Activated CD4-positive, CD25-positive, alpha-beta regulatory T cell treated with anti-CD3 and anti-CD28 coated beads, Interleukin-2, amount 50 U/mL, for 72 hours (primary cell): ENCODE data around the gene HRG.

Experiments used
- DNase-seq: peaks from one replicate; pipeline ENCODE4 v3.0.0; 2021

HRG gene

DNA sequence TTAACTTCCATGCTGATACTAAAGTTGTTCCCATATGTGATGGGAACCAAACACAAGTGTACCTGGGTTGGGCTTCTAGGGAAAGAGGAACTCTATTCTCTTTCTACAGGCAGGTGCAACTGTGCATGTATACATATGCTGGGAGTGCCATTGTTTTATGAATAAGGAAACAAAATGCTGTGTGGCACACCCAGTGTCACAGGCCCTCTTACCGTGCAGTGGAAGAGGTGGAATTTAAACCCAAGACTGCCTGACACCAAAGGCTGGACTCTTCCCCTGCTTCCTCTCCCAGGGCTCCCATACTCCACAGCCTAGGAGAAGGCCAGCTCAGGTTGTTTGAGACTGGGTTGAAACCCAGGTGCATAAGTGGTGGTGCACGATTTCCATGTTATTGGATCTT lies 27.6 kb upstream of the HRG start:
- DNase-seq: no peak

- DNase-seq: no peak
Observed at GRCh38 chr3:186639778-186640472, 25.9 kb upstream of the HRG start, which contains the start of gene FETUB. Gene FETUB, plus strand, starts transcription at chr3:186640399. Its CDS starts 62 bp downstream, at chr3:186640461.

GRCh38 chr3:186640473-186640818 lies 25.4 kb upstream of the HRG start:
- no peak for DNase-seq

DNA sequence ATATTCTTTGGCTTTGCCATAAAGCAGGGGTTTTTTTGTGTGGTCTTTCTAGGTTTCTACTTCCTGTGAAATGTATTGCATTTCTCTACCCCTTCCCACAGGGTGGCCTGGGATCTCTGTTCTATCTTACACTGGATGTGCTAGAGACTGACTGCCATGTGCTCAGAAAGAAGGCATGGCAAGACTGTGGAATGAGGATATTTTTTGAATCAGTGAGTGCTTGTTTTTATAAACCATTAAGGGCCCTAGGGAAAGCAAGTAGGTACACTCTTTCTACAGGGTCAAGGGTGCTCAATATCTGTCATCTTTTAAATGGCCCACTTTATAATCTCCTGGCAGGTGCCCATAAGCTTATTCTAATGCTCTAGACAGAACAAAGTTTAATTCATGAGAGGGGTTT lies 24.9 kb upstream of the HRG start:
- DNase-seq: no peak

- DNase-seq: no peak
Observed at GRCh38 chr3:186642014-186642413, 23.8 kb upstream of the HRG start.

DNA sequence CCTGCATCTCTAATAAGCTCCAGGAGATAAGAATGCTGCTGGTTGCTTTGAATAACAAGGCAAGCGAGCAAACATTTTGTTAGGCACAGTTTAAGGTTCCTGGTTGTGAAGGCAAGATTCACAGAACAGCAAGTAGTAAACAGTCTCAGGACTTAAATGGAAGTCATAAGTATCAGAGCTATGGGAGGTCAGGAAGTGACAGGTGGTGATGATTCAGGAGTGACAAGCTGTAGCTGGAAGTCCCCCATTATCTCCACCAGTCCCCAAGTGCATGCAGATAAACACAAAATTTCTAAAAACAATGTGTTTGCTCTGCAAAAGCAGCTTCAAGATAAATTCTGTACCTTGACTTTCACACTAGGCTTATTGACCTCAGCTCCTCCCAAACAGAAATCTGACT lies 22.3 kb upstream of the HRG start:
- DNase-seq: no peak

DNA sequence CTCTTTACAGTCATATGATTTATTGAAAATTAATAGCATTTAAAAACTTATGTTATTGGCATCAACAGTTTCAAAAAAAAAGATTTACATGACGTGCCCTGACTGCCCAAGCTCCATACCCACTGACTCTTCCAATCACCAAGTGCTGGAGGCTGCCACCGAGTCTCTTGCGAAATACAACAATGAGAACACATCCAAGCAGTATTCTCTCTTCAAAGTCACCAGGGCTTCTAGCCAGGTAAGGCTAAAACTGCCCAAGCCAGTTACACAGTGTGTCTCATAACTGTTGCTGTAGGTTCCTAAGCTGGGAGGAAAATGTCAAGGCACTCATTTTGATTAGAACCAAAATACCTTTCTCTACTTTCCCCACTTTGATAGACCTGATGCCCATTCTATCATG lies 21.1 kb upstream of the HRG start:
- no peak for DNase-seq

GRCh38 chr3:186646106-186646505 lies 19.7 kb upstream of the HRG start:
- DNase-seq: no peak

DNA sequence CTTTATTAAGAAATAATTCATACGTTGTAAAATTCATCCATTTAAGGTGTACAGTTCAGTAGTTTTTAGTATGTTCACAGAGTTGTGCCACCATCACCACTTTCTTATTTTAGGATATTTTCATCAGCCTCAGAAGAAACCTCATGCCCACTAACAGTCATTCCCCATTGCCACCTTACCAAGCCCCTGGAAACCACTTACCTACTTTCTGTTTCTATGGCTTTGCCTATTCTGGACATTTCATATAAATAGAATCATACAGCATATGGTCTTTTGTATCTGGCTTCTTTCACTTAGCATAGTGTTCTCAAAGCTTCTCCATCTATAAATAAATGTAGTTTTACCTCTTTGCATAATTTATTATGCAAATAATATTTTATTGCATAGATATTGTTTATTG lies 19.0 kb upstream of the HRG start:
- no peak for DNase-seq

DNA sequence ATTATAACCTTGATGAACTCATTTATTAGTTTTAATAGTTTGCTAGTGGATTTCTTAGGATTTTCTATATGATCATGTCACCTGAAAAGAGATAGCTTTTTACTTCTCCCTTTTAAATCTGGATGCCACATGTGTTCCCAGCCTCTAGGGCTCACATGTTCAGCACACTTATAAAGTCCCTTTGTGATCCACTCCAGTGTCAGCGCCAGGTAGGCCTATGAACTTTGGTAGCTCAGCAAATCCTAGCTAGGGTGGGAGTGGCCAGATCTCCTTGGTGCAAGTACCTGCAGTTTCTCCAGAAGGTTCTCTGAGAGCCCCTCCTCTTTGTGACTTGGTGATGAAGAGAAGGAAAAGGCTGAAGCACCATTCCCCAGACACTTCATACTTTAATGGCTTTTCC lies 17.0 kb upstream of the HRG start:
- DNase-seq: no peak

GRCh38 chr3:186651678-186652215 lies 14.1 kb upstream of the HRG start:
- no peak for DNase-seq

DNA sequence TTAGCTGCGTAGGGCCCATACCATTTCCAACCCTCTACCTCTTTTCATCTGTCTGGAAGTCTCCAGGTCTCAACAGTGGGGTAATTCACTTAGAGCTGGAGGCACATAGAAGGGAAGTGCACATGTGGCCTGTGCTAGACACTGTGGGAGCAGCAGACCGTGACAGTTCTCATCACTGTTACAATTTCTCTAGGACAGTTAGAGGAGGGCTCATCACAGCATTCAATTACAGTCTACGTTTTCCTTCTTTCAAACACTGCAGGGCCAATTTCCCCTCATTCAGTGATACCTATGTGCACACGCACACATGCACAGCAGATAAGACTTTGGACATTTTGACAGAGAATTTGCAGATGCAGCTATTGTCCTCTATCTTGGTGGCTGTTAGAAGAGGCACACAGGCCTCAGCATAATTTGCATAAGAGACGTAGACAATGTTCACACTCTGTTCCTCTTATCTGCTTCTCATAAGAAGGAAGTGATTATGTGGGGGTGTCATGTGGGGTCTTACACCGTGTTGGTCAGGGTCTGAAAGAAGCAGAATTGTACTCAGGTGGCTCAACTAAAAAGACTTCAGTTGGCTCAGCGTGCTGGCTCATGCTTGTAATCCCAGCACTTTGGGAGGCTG lies 12.6 kb upstream of the HRG start:
- DNase-seq: no peak

DNA sequence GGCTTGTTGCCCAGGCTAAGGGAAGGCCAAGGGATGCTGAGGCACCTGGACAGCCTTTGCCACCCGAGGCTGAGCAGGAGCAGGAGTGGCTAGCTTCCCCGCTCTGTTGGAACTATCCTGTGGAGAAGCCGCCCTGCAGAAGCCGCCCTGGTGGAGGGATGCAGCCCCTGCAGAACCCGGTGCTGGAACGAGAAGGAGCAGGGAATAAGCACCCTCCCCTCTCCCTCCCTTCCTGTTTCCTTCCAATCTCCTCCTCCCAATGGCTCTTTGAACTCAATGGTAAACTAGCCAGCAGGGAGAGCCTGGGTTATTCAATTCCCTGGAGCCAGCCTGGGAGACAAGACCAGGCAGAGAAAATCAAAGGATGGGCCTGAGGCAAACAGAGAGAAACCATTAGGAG lies 11.8 kb upstream of the HRG start:
- no peak for DNase-seq

- DNase-seq: no peak
Observed at GRCh38 chr3:186663361-186664118, 2.3 kb upstream of the HRG start.

- no peak for DNase-seq
Observed at GRCh38 chr3:186664119-186664495, 1.7 kb upstream of the HRG start.

DNA sequence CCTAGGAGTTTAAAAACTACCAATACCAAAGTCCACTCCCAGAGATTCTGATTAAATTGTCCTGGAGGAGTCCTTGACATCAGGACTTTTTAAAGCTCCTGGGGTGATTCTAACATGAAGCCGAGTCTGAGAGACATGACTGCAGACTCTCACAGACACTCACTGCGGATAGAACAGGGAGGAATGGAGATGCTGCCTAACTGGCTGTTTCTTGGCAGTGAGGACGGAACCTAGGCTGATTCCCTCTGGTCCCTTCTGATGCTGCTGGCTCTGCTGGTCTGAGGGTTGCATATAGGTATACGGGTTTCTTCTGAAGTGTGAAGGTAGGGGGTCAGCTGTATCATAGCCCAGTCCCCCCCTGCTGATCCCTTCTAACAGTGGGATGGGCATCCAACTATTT lies 1.3 kb upstream of the HRG start:
- no peak for DNase-seq

GRCh38 chr3:186668426-186668825 lies 2.6 kb downstream of the HRG start:
- DNase-seq: no peak

DNA sequence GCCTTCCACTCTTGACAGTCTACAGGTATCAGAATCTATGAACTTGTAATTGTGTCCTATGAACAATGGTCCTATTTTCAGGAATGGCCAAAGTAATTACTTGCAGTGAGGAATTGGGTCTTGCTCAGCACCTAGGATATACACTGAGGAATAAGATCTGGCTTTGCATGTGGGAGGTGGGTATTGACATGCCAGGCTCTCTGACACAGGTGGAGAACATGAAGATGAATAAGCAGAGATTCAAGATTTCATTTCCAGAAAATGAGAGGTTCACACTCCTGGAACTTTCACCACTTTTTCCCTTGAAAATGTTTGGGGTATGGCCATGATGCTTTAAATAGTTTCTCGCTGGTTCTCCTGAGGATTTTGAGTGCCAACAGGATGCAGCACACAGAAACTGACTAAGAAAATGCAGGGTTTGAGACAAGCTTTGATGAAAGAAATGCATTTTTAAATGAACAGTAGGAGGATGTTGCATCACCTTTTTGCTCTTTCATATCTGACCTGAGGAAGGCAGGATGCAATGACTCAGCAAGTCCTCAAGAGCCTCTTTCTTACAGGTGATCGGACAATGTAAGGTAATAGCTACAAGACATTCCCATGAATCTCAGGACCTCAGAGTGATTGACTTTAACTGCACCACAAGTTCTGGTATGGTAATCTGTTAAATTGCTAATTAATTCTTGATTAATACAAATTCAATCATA lies 3.7 kb downstream of the HRG start:
- DNase-seq: no peak

GRCh38 chr3:186670155-186670554 lies 4.3 kb downstream of the HRG start:
- no peak for DNase-seq

- no peak for DNase-seq
Observed at GRCh38 chr3:186671051-186671450, 5.2 kb downstream of the HRG start.

- DNase-seq: no peak
Observed at GRCh38 chr3:186678604-186679003, 12.8 kb downstream of the HRG start.

- DNase-seq: no peak
Observed at GRCh38 chr3:186679151-186679550, 13.3 kb downstream of the HRG start.

DNA sequence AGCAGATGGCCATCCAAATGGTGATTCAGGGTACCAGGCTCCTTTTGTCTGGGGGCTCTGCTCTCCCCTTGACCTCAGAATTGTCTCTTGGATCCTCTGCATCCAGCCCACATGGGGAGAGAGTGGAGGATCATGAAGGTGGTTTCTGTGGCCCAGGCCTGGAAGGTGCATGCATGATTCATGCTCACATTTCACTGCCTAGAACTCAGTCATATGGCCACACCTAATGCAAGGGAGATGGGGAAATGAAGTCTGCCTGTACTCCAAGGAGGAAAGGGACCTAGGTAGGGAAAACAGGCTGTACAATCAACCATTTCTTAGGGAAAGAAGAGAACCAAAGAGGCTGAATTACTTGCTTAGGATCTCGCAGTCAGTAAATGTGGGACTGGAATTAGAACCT lies 15.1 kb downstream of the HRG start:
- no peak for DNase-seq
